BLaER1 treated with 17β-estradiol and CSF1 and Interleukin-3, amounts not matched to agents 10 nM and 100 nM (cell line): Measurements from ENCODE around the gene PTPRD.

ENCODE experiments used
- H3K27ac ChIP-seq, 11 experiments: shearing (Covaris generic); formaldehyde crosslinking; 2 replicates each; pipeline ENCODE4 v1.8.1; 2022
- H3K27me3 ChIP-seq, 11 experiments: shearing (Covaris generic); formaldehyde crosslinking; 2 replicates each; pipeline ENCODE4 v1.8.1; 2022
- H3K36me3 ChIP-seq, 11 experiments: shearing (Covaris generic); formaldehyde crosslinking; 2 replicates each; pipeline ENCODE4 v1.8.1; 2022
- H3K4me1 ChIP-seq, 10 experiments: shearing (Covaris generic); formaldehyde crosslinking; 2 replicates each; pipeline ENCODE4 v1.8.1; 2022
- H3K4me2 ChIP-seq, 11 experiments: shearing (Covaris generic); formaldehyde crosslinking; 2 replicates each; pipeline ENCODE4 v1.8.1; 2022
- H3K4me3 ChIP-seq, 10 experiments: shearing (Covaris generic); formaldehyde crosslinking; 2 replicates each; pipeline ENCODE4 v1.8.1; 2022
- H3K9ac ChIP-seq, 11 experiments: shearing (Covaris generic); formaldehyde crosslinking; 2 replicates each; pipeline ENCODE4 v1.8.1; 2022
- H3K9me3 ChIP-seq, 11 experiments: shearing (Covaris generic); formaldehyde crosslinking; replicated peaks in 1 of 11; 2 replicates each; pipeline ENCODE4 v1.8.1; 2022
- H4K20me1 ChIP-seq, 11 experiments: shearing (Covaris generic); formaldehyde crosslinking; 2 replicates each; pipeline ENCODE4 v1.8.1; 2022
- Cebpa-rat ChIP-seq, 11 experiments: shearing (Covaris generic); IDR thresholded peaks; 2 replicates each; pipeline ENCODE4 v1.8.1; 2022

The PTPRD gene

GRCh38 chr9:8331507-8332330 is 2281.1 kb downstream of the PTPRD start:
- no peak overlapping the region for H3K4me3 ChIP-seq
- no peak for TF ChIP-seq Cebpa-rat (IDR thresholded peaks at IDR 0.05)
- peaks cover 0 to 17% (median 5%) of the 10 kb centered on the region in 10 experiments; a peak in 7 of 20 replicates for H3K4me1 ChIP-seq
- peaks cover 0 to 14% (median 0%) of the 10 kb centered on the region in 11 experiments; a peak in 3 of 22 replicates for H3K36me3 ChIP-seq
- H3K4me2 ChIP-seq = no peak overlapping the region
- no peak overlapping the region for H3K27ac ChIP-seq
- H3K9ac ChIP-seq = no peak overlapping the region
- peaks cover 10 to 18% (median 15%) of the 10 kb centered on the region in 11 experiments; a peak in 21 of 22 replicates for H3K9me3 ChIP-seq
- no peaks in the 10 kb centered on the region for H4K20me1 ChIP-seq
- H3K27me3 ChIP-seq = no peaks in the 10 kb centered on the region

DNA sequence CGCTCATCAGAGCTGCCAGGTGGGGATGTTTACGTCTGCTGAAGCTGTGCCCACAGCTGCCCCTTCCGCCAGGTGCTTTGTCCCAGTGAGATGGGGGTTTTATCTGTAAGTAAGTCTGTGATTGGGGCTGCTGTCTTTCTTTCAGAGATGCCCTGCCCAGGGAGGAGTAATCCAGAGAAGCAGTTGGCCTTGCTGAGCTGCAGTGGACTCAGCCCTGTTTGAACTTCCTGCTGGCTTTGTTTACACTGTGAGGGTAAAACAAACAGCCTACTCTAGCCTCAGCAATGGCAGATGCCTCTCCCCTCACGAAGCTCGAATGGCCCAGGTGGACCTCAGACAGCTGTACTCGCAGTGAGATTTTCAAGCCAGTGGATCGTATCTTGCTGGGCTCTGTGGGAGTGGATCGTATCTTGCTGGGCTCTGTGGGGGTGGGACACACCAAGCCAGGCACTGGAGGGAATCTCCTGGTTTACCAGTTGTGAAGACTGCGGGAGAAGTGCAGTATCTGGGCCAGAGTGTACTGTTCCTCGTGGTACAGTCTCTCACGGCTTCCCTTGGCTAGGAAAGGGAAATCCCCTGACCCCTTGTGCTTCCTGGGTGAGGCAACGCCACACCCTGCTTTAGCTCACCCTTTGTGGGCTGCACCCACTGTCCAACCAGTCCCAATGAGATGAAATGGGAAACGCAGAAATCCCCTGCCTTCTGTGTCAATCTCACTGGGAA is 2283.1 kb downstream of the PTPRD start:
- Histone ChIP-seq H3K27me3 (no peaks in the 10 kb centered on the region), H3K4me3 (no peak overlapping the region), H3K27ac (no peak overlapping the region), H3K9me3 (peaks cover 10 to 18% (median 15%) of the 10 kb centered on the region in 11 experiments; a peak in 21 of 22 replicates), H3K36me3 (peaks cover 0 to 14% (median 0%) of the 10 kb centered on the region in 11 experiments; a peak in 3 of 22 replicates), H3K4me2 (0 out of 22 replicates have a peak overlapping the region, but pooled peaks of 2 of the 11 experiments have one; percentile 6 to 8), H3K4me1 (peaks cover 0 to 17% (median 5%) of the 10 kb centered on the region in 10 experiments; a peak in 7 of 20 replicates), H4K20me1 (no peaks in the 10 kb centered on the region), H3K9ac (no peak overlapping the region)
- no peak for TF ChIP-seq Cebpa-rat (IDR thresholded peaks at IDR 0.05)

DNA sequence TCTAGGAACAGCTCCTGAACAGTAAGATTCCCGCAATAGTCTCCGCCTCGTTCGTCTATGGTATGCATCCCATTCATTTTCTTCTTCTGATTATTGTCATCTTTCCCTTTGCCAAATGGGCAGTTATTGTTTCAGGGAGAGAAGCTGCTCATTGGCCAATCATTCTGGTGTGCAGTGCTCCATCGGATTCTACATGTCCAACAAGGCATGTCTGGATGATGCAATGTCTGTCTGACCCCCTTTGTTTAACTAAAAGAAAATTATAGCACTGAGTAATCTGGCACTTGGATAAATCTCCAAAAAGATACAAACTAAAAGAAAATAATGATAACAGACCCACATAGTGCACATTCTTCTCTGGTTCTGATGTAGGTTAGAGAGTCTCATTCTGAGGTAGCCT is 2297.6 kb downstream of the PTPRD start:
- H3K4me2 ChIP-seq = no peak overlapping the region
- TF ChIP-seq Cebpa-rat (IDR thresholded peaks at IDR 0.05) = no peak
- H3K27ac ChIP-seq = no peak overlapping the region
- H3K4me1 ChIP-seq = no peaks in the 10 kb centered on the region
- no peak overlapping the region for H3K9ac ChIP-seq
- H3K27me3 ChIP-seq = no peaks in the 10 kb centered on the region
- no peaks in the 10 kb centered on the region for H4K20me1 ChIP-seq
- no peak overlapping the region for H3K4me3 ChIP-seq
- peaks cover 0 to 8% (median 5%) of the 10 kb centered on the region in 11 experiments; a peak in 10 of 22 replicates for H3K9me3 ChIP-seq
- H3K36me3 ChIP-seq = no peaks in the 10 kb centered on the region

GRCh38 chr9:8309258-8309657 is 2303.5 kb downstream of the PTPRD start:
- Histone ChIP-seq H3K9me3 (peaks cover 0 to 16% (median 9%) of the 10 kb centered on the region in 11 experiments; a peak in 15 of 22 replicates), H3K4me1 (no peaks in the 10 kb centered on the region), H3K27ac (no peak overlapping the region), H4K20me1 (no peaks in the 10 kb centered on the region), H3K9ac (no peak overlapping the region), H3K27me3 (no peaks in the 10 kb centered on the region), H3K36me3 (no peaks in the 10 kb centered on the region), H3K4me2 (no peak overlapping the region), H3K4me3 (no peak overlapping the region)
- TF ChIP-seq Cebpa-rat (IDR thresholded peaks at IDR 0.05) = no peak

DNA sequence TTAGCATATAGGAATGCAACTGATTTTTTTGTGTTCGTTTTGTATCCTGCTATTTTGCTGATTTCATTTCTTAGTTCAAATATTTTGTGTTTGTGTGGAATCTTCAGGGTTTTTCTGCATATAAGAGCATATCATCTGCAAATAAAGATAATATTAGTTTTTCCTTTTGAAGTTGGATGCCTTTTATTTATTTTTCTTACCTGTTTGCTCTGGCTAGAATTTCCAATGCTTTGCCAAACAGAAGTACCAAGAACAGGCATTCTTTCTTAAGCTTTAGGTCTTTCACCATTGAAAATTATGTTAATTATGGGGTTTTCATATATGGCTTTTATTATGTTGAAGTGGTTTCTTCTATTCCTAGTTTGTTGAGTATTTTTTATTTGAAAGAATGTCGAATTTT is 2308.1 kb downstream of the PTPRD start:
- Histone ChIP-seq H4K20me1 (no peaks in the 10 kb centered on the region), H3K4me1 (no peaks in the 10 kb centered on the region), H3K4me3 (no peak overlapping the region), H3K27ac (no peak overlapping the region), H3K36me3 (no peaks in the 10 kb centered on the region), H3K27me3 (no peaks in the 10 kb centered on the region), H3K9me3 (peaks cover 0 to 15% (median 11%) of the 10 kb centered on the region in 11 experiments; a peak in 13 of 22 replicates), H3K9ac (no peak overlapping the region), H3K4me2 (no peak overlapping the region)
- no peak for TF ChIP-seq Cebpa-rat (IDR thresholded peaks at IDR 0.05)

GRCh38 chr9:8301296-8301695 is 2311.5 kb downstream of the PTPRD start:
- H3K36me3 ChIP-seq = no peaks in the 10 kb centered on the region
- no peaks in the 10 kb centered on the region for H3K4me1 ChIP-seq
- H3K4me2 ChIP-seq = no peak overlapping the region
- H4K20me1 ChIP-seq = no peaks in the 10 kb centered on the region
- TF ChIP-seq Cebpa-rat (IDR thresholded peaks at IDR 0.05) = no peak
- peaks cover 0 to 11% (median 9%) of the 10 kb centered on the region in 11 experiments; a peak in 10 of 22 replicates for H3K9me3 ChIP-seq
- no peaks in the 10 kb centered on the region for H3K27me3 ChIP-seq
- H3K4me3 ChIP-seq = no peak overlapping the region
- H3K9ac ChIP-seq = no peak overlapping the region
- no peak overlapping the region for H3K27ac ChIP-seq

- Histone ChIP-seq H3K9ac (no peak overlapping the region), H3K4me2 (no peak overlapping the region), H3K27ac (no peak overlapping the region), H3K4me3 (no peak overlapping the region), H3K27me3 (no peaks in the 10 kb centered on the region), H3K36me3 (no peaks in the 10 kb centered on the region), H3K4me1 (no peaks in the 10 kb centered on the region), H4K20me1 (no peaks in the 10 kb centered on the region), H3K9me3 (no peaks in the 10 kb centered on the region)
- no peak for TF ChIP-seq Cebpa-rat (IDR thresholded peaks at IDR 0.05)
These were observed 2315.8 kb downstream of the PTPRD start for GRCh38 chr9:8297047-8297446.

DNA sequence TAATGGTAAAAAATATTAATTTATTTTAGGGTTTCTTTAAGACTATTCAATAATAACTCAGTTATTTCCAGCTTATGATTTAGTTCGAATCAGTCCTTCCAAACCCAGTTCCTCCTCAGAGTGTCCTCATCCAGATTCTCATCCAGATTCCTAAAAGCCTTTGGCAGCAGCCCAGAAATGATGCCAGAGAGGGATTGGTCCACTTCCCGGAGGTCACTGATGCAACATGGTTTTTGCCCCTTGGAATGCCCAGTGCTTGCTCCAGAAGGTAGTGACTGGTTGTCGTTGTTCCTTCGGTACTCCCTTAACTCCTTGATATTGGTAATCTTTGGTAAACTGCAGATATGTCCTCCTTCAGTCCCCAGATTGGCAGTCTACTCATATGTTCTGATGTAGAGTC is 2320.1 kb downstream of the PTPRD start:
- TF ChIP-seq Cebpa-rat (IDR thresholded peaks at IDR 0.05) = no peak
- Histone ChIP-seq H4K20me1 (no peaks in the 10 kb centered on the region), H3K4me3 (no peak overlapping the region), H3K27ac (no peak overlapping the region), H3K27me3 (no peaks in the 10 kb centered on the region), H3K9ac (no peak overlapping the region), H3K4me1 (no peaks in the 10 kb centered on the region), H3K4me2 (no peak overlapping the region), H3K9me3 (no peaks in the 10 kb centered on the region), H3K36me3 (no peaks in the 10 kb centered on the region)

DNA sequence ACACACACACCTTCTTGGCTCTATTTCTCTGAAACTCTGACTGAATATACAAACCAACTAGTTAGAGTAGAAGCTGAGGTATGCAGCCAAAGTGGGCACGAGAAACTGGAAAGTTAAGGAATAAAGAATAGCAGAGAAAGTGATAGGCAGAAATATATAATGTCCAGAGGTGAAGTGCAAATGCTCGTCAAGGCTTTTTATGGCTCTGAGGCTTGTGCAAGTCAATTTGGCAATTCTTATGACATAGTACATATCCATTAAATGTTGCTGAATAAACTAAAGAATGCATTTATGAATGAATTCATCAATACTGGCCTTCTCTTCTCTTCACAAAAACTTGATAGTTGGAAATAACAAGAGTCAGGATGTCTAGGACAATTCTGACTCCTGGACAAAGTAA is 2323.1 kb downstream of the PTPRD start:
- no peak for TF ChIP-seq Cebpa-rat (IDR thresholded peaks at IDR 0.05)
- no peak overlapping the region for H3K4me3 ChIP-seq
- H4K20me1 ChIP-seq = no peaks in the 10 kb centered on the region
- H3K27me3 ChIP-seq = no peaks in the 10 kb centered on the region
- H3K36me3 ChIP-seq = no peaks in the 10 kb centered on the region
- no peak overlapping the region for H3K27ac ChIP-seq
- peaks cover 0 to 10% (median 0%) of the 10 kb centered on the region in 10 experiments; a peak in 3 of 20 replicates for H3K4me1 ChIP-seq
- no peak overlapping the region for H3K9ac ChIP-seq
- no peaks in the 10 kb centered on the region for H3K9me3 ChIP-seq
- H3K4me2 ChIP-seq = no peak overlapping the region
